Renal cortical epithelial cell (primary cell): Measurements from ENCODE around the gene PANK4. TPM values are rescaled to one million over a fixed set of nuclear protein-coding genes. Genes with fewer than 3 reads are reported as not detected.

Source experiments
- DNase-seq: peaks from one replicate; pipeline ENCODE4 v3.0.0-alpha.2; 2011; ENCODE audit warnings: low read depth
- total RNA-seq: library from RNA; depleted of rRNA; stranded (reverse); fragments of >200 nt; gene quantifications from 2 replicates; pipeline ENCODE4 v1.2.3, GENCODE V29; 2014

PANK4 gene
- total RNA-seq, 1 donor from 2014 or later: 20.3 TPM

- no peak for DNase-seq
Observed at GRCh38 chr1:2476061-2476999, 50.1 kb downstream of the PANK4 start, which contains the start of gene PLCH2. Gene PLCH2 (plus strand): TSS chr1:2476289. CDS start chr1:2476589, 300 bp downstream.

- DNase-seq: no peak
Observed at GRCh38 chr1:2475571-2475970, 50.8 kb downstream of the PANK4 start.

- DNase-seq: peak; percentile 51
Observed at GRCh38 chr1:2474933-2475371, 51.4 kb downstream of the PANK4 start.

GRCh38 chr1:2474104-2474844 is 52.1 kb downstream of the PANK4 start:
- no peak for DNase-seq

GRCh38 chr1:2473198-2473597 is 53.2 kb downstream of the PANK4 start:
- no peak for DNase-seq

GRCh38 chr1:2472561-2473177 is 53.7 kb downstream of the PANK4 start:
- DNase-seq: no peak

GRCh38 chr1:2472109-2472508 is 54.3 kb downstream of the PANK4 start:
- DNase-seq: no peak

GRCh38 chr1:2471587-2472001 is 54.8 kb downstream of the PANK4 start:
- DNase-seq: no peak

GRCh38 chr1:2471159-2471471 is 55.3 kb downstream of the PANK4 start:
- DNase-seq: no peak

- DNase-seq: no peak
Observed at GRCh38 chr1:2470290-2471158, 55.9 kb downstream of the PANK4 start.

GRCh38 chr1:2469103-2469940 is 57.1 kb downstream of the PANK4 start:
- DNase-seq: no peak

GRCh38 chr1:2468540-2468939 is 57.9 kb downstream of the PANK4 start:
- DNase-seq: no peak

GRCh38 chr1:2468041-2468472 is 58.3 kb downstream of the PANK4 start:
- DNase-seq: no peak

- no peak for DNase-seq
Observed at GRCh38 chr1:2466958-2467554, 59.3 kb downstream of the PANK4 start.

- no peak for DNase-seq
Observed at GRCh38 chr1:2466270-2466665, 60.1 kb downstream of the PANK4 start.

- no peak for DNase-seq
Observed at GRCh38 chr1:2465371-2466269, 60.8 kb downstream of the PANK4 start.

GRCh38 chr1:2463396-2463795 is 63.0 kb downstream of the PANK4 start:
- no peak for DNase-seq

GRCh38 chr1:2462819-2463218 is 63.6 kb downstream of the PANK4 start:
- no peak for DNase-seq
